GM12875 (cell line): ENCODE data around the gene ZRANB3.

Experiments used
- H3K4me3 ChIP-seq: one replicate; pipeline ENCODE4 v1.5.1; 2011; ENCODE audit warnings: low read depth, low read length, control low read depth
- TF ChIP-seq, protein P1 (sequence below): IDR thresholded peaks from 2 replicates; pipeline ENCODE4 v1.5.1; 2011; ENCODE audit warnings: low read depth, mild to moderate bottlenecking, control low read depth, inconsistent platforms, low read length, moderate library complexity, borderline replicate concordance; ENCODE audit not compliant: insufficient read depth

Gene ZRANB3

DNA sequence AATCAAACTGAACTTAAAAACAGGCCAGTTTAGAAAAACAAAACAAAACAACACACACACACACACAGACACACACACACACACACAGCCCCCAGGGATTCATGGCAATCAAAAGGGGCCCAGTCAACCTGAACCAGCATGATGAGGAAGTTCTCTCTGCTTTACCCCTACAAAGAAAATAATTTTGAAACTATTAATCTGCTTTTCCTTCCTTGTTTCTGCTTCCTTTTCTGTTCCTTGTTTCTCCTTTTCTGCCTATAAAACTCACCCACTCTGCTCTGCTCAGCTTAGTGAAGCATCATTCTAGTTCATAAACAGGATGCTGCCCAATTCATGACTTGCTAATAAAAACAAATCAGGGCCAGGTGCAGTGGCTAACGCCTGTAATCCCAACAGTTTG lies 275.8 kb downstream of the ZRANB3 start:
- H3K4me3 ChIP-seq, result no peak overlapping the region
- TF ChIP-seq, protein P1, sequence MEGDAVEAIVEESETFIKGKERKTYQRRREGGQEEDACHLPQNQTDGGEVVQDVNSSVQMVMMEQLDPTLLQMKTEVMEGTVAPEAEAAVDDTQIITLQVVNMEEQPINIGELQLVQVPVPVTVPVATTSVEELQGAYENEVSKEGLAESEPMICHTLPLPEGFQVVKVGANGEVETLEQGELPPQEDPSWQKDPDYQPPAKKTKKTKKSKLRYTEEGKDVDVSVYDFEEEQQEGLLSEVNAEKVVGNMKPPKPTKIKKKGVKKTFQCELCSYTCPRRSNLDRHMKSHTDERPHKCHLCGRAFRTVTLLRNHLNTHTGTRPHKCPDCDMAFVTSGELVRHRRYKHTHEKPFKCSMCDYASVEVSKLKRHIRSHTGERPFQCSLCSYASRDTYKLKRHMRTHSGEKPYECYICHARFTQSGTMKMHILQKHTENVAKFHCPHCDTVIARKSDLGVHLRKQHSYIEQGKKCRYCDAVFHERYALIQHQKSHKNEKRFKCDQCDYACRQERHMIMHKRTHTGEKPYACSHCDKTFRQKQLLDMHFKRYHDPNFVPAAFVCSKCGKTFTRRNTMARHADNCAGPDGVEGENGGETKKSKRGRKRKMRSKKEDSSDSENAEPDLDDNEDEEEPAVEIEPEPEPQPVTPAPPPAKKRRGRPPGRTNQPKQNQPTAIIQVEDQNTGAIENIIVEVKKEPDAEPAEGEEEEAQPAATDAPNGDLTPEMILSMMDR, result no peak

DNA sequence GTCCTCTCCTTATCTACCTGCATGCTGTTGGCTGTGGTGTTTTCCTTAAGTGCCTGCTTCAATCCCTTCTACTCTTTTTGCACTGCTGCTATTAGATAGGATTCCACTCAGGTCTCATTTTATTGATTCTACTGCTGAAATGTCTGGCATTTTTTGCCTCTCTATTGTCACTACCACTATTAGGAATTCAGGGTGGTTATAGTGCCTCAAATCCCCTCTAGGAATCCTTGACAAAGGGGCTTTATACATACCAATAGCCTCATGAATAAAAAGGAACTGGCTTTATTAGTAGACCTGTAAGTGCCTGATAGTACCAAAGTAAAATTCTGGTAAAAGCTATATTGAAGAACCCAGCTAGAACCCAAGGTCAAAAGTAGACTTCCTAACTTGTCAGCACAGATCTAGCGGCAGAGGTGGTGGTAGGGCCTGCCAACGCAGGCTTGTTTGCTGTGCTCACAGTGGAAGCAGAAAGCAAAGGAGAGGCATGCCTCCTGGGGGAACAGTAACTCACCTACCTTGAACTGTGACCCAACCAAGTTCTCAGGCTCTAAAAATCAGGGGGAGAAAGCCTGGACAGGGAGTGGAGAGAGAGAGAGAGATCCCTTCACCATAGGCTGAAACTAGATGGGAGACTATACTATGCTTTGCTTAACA lies 278.1 kb downstream of the ZRANB3 start:
- TF ChIP-seq, protein P1, result no peak

DNA sequence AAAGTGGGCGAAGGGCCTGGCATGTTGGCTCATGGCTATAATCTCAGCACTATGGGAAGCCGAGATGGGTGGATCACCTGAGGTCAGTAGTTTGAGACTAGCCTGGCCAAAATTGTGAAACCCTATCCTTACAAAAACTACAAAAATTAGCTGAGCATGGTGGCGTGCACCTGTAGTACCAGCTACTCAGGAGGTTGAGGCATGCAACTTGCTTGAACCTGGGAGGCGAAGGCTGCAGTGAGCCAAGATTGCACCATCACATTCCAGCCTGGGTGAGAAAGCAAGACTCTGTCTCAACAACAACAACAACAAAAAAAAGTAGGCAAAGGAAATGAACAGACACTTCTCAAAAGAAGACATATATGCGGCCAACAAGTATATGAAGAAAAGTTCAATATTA lies 282.4 kb downstream of the ZRANB3 start:
- TF ChIP-seq, protein P1, result no peak
- H3K4me3 ChIP-seq, result no peak overlapping the region

More for the DNA sequence above, 278.1 kb downstream of the ZRANB3 start:
- no peak overlapping the region for H3K4me3 ChIP-seq

DNA sequence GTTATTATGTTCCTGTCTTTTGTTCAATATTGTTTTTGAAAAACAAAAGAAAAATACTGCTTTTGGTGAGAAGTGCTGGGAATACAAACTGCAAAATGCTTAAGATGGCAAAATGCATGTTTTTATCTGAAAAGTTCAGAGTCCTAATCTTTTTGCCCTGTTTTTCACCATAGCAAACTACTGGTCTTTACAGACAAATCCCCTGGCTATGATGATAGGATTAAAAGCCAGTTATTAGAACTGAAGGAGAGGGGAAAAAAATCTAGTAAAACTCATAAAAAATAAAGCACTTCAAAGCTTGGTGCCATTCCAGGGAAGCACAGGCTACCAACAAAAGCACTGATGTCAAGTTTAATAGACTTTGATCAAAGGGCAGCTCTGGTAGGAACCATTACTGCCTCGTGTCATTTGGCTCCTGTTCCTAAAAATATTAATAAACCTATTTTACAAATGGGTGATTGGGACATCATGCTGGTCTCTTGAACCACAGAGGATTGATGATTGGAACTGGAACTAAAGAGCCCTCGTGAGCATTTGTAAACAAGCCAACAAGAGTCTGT lies 284.2 kb downstream of the ZRANB3 start:
- no peak overlapping the region for H3K4me3 ChIP-seq
- TF ChIP-seq, protein P1, result no peak

DNA sequence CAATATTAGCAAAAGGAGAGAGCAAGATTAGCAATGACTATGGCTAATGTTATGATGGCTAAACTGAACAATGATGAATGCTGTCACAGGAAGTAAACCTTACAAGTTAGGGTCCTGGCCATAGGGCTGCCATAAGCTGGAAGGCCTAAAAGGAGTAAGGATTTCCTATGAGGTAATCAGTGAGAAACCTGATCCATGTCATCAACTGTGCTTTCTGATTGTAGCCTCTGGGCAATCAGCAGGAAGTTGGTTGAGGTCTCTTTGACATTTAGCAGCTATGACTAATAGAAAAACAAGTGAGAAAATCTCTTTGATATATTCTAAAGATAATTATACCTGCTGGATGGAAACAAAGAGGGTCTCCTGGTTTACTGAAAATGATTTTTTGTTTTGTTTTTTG lies 285.9 kb downstream of the ZRANB3 start:
- TF ChIP-seq, protein P1, result no peak
- H3K4me3 ChIP-seq, result no peak overlapping the region

DNA sequence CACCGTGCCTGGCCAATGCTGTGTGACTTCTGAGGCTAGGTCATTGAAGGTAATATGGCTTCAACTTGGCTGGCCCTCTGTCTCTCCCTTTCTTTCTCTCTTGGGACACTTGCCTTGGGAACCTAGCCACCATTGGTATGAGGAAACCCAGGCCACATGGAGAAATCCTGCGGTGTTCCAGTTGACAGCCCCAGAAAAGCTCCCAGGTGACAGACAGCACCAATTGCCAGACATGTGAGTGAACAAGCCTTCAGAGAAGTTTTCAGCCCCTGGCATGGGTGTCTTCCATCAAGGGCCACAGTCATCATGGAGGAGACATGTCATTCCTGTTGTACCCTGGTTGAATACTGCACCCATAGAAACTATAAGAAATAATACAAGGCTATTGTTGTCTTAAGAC lies 292.4 kb downstream of the ZRANB3 start:
- TF ChIP-seq, protein P1, result no peak
- H3K4me3 ChIP-seq, result no peak overlapping the region

DNA sequence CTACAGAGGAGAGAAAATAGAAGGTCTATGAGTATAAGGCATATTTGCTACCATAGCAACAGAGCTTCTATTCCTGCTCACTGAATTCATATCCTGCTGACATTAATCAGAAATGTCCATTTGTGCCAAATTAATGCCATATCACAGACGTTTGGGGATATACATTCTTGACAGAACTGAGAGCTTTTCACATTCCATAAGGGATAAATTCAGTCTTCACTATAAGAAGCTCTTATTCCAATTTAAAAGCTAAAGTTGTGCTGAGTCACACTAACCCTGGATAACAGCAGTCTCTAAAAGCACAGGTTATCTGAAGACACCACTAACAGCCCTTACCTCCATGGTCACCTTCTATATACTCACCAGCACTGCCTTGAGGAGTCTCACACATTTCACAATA lies 300.9 kb downstream of the ZRANB3 start:
- no peak overlapping the region for H3K4me3 ChIP-seq
- TF ChIP-seq, protein P1, result no peak
